ENCODE results near the gene GAB2.

GAB2 gene

GRCh38 chr11:78217650-78218541, 199.7 kb downstream of the GAB2 start:
- no peak for DNase-seq

- no peak for DNase-seq
These were observed 200.9 kb downstream of the GAB2 start for GRCh38 chr11:78216571-78217287.

GRCh38 chr11:78216021-78216420, 201.6 kb downstream of the GAB2 start:
- no peak for DNase-seq

DNA sequence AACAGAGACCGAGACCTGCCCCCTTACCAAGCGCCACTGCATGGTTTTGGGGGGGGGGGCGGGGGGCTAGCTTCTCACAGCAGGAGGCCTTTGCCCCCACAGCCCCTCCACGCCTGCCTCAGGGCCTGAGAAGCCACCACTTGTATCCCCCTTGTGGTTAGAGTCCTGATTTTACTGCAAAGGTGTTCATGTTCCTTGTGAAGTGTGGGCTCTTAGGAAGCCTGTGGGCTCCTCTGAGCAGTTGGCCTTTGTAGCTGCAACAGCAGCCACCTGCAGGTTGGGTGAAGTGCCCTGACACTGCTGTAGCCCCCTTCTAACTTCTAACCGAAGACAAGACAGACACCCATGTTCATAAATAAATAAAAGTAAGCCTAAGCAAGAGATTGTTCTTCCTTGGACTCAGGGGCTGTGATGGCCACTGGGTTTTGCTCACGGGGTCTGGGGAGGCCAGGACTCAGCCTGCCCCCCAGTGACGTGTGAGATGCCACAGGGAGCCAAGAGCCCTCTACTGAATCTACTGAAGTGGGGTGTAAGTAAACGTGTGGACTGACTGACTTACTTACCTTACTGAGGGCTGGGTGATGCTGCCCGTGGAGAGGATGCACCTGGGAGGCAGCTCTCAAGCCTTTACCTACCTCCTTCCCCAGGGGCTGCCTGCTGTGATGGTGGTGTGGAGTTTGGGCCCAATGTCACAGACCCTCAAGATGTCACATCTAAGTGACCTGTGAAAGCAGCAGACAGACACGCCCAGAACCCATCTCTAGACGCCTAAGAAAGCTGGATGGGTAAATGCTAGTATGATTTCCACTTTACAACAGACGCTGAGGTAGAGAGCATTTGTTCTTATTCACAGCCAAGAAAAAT, 203.1 kb downstream of the GAB2 start:
- DNase-seq, result no peak

- no peak for DNase-seq
These were observed 203.9 kb downstream of the GAB2 start for GRCh38 chr11:78213526-78214330.

DNA sequence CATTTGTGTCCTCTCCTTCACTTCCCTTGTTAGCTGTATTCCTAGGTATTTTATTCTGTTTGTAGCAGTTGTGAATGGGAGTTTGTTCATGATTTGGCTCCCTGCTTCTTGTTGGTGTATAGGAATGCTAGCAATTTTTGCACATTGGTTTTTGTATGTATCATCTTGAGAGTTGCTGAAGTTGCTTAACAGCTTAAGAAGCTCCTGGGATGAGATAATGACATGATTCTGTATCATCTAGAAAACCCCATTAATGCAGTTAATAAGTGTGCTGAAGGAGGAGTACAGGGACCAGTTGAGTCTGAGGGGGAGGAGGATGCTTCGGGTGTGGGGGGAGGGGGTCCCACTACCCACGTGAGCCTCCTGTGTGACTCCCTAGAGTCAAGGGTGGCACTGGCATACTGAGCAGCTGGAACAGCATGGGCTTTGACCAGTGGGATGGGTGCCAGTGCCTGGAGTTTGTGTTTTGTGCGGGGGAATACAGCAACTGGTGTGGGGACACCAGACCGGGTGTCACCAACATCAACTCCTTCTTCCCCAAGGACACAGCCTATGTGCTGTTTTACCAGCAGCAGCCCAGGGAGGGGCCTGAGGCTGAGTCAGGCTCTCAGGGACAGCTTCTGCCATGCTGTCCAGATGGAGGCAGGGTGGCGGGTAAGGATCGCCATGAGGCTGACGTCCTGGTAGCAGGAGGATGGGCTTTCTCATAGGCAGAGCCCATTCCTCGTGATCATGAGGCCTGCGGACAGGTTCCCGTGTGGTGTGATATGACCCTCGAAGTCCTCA, 204.8 kb downstream of the GAB2 start:
- no peak for DNase-seq

DNA sequence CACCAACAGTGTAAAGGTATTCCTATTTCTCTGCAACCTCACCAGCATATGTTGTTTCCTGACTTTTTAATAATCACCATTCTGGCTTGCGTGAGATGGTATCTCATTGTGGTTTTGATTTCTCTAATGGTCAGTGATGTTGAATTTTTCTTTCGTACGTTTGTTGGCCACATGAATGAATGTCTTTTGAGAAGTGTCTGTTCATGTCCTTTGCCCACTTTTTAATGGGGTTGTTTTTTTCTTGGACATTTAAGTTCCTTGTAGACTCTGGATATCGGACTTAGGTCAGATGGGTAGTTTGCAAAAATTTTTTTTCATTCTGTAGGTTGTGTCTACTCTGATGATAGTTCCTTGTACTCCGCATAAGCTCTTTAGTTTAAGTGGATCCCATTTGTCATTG, 206.1 kb downstream of the GAB2 start:
- no peak for DNase-seq

DNA sequence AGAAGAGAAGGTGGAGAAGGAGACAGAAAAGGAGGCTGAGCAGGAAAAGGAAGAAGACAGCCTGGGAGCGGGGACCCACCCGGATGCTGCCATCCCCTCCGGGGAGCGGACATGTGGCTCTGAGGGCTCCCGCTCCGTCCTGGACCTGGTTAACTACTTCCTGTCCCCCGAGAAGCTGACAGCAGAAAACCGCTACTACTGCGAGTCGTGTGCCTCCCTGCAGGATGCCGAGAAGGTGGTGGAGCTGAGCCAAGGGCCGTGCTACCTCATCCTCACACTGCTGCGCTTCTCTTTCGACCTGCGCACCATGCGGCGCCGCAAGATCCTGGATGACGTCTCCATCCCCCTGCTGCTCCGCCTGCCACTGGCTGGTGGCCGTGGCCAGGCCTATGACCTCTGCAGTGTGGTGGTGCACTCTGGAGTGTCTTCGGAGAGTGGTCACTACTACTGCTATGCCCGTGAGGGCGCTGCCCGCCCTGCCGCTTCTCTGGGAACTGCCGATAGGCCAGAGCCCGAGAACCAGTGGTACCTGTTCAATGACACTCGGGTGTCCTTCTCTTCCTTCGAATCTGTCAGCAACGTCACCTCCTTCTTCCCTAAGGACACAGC, 207.5 kb downstream of the GAB2 start:
- DNase-seq, result no peak

DNA sequence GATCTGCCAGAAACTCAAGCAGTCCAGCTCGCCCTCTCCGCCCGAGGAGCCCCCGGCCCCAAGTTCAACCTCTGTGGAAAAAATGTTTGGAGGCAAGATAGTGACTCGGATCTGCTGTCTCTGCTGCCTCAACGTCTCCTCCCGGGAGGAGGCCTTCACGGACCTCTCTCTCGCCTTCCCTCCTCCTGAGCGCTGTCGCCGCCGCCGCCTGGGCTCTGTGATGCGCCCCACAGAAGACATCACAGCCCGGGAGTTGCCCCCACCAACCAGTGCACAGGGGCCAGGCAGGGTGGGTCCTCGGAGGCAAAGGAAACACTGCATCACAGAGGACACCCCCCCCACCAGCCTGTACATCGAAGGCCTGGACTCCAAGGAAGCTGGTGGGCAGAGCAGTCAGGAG, 208.1 kb downstream of the GAB2 start:
- no peak for DNase-seq

GRCh38 chr11:78208257-78209165, 209.1 kb downstream of the GAB2 start:
- no peak for DNase-seq

- no peak for DNase-seq
These were observed 209.9 kb downstream of the GAB2 start for GRCh38 chr11:78207532-78208256.

DNA sequence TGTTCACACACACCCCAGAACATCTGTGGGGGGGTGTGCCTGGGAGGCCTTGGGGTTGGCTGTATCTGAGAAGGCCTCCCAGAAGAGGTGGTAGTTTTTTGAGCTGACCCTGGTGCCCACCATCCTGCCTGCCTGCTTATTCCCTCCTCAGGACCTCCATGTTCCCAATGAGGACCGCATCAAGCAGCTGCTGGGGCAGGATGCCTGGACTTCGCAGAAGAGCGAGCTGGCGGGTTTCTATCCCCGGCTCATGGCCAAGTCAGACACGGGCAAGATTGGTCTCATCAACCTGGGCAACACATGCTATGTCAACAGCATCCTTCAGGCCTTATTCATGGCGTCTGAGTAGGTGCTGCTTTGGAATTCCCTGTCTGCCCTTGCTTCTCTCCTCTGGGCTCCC, 211.9 kb downstream of the GAB2 start:
- no peak for DNase-seq

GRCh38 chr11:78205256-78205655, 212.4 kb downstream of the GAB2 start:
- no peak for DNase-seq

GRCh38 chr11:78203184-78203583, 214.4 kb downstream of the GAB2 start:
- peak; percentile 70 to 71 for DNase-seq

- peak; percentile 60 to 74 for DNase-seq
These were observed 214.9 kb downstream of the GAB2 start for GRCh38 chr11:78202733-78203167.

DNA sequence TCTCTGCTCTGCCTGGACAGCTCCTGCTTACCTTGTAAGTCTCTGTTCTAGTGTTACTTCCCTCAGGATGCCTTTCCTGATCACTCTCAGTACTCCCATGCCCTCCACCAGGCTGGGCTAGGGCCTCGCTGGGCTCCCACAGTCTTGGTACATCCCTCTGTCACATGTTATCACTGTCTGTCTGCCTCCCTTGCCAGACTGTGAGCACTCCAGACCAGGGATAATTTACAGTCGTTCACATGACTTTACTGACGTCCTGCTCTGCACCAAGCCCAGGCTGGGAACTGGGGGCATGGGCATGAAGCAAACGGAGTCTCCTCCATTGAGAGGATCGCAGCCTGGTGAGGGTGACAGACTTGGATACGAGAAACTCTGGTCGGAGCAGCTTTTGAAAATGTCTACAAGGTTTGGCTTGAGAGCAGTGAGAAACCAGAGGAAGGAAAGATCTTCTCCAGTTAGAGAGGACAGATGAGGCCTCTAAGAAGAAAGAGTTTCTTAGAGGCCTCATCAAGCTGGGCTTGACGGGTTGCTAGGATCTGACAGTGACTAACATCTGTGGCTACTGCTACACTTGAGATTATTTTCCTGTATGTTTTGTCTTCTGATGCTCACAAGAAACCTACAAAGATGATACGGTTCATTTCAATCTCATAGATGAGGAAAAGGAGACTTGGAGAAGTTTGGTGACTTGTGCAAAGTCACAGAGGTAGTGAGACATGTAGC, 216.4 kb downstream of the GAB2 start:
- DNase-seq, result no peak

GRCh38 chr11:78200553-78200952, 217.1 kb downstream of the GAB2 start:
- no peak for DNase-seq

- no peak for DNase-seq
These were observed 217.6 kb downstream of the GAB2 start for GRCh38 chr11:78200061-78200460.

- DNase-seq, result no peak
These were observed 218.0 kb downstream of the GAB2 start for GRCh38 chr11:78199653-78200015.

Data from CD4-positive, alpha-beta T cell treated with Interferon alpha-2 for 1 hour (primary cell).